ENCODE data around the gene SGPL1.
"Not testable (repeated sequence)": the region's sequence is repeated elsewhere in the genome, so short reads cannot be mapped to it uniquely, and the experiment has no call there.

SGPL1 gene

GRCh38 chr10:70853038-70853437, 37.3 kb downstream of the SGPL1 start:
- TF ChIP-seq GABPA (IDR thresholded peaks at IDR 0.05; ENCODE audit: low read depth) (no peak), SPI1 (IDR thresholded peaks at IDR 0.05; ENCODE audit: borderline replicate concordance, low read depth) (no peak), POLR2AphosphoS5 (IDR thresholded peaks at IDR 0.05; ENCODE audit: low read depth) (no peak)
- TF ChIP-seq, protein P1, sequence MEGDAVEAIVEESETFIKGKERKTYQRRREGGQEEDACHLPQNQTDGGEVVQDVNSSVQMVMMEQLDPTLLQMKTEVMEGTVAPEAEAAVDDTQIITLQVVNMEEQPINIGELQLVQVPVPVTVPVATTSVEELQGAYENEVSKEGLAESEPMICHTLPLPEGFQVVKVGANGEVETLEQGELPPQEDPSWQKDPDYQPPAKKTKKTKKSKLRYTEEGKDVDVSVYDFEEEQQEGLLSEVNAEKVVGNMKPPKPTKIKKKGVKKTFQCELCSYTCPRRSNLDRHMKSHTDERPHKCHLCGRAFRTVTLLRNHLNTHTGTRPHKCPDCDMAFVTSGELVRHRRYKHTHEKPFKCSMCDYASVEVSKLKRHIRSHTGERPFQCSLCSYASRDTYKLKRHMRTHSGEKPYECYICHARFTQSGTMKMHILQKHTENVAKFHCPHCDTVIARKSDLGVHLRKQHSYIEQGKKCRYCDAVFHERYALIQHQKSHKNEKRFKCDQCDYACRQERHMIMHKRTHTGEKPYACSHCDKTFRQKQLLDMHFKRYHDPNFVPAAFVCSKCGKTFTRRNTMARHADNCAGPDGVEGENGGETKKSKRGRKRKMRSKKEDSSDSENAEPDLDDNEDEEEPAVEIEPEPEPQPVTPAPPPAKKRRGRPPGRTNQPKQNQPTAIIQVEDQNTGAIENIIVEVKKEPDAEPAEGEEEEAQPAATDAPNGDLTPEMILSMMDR (IDR thresholded peaks at IDR 0.05; ENCODE audit: insufficient read depth, low read length) = no peak
- DNase-seq (ENCODE audit: low read depth in 1 of 2, low spot score in 1 of 2) = no peak
- no peaks in the 10 kb centered on the region for H3K27me3 ChIP-seq (ENCODE audit: insufficient read depth, poor library complexity, severe bottlenecking)
- H3K27ac ChIP-seq (replicated peaks) = no peak overlapping the region
- no peak overlapping the region for H3K4me3 ChIP-seq (replicated peaks; ENCODE audit: insufficient read depth, low read length)

DNA sequence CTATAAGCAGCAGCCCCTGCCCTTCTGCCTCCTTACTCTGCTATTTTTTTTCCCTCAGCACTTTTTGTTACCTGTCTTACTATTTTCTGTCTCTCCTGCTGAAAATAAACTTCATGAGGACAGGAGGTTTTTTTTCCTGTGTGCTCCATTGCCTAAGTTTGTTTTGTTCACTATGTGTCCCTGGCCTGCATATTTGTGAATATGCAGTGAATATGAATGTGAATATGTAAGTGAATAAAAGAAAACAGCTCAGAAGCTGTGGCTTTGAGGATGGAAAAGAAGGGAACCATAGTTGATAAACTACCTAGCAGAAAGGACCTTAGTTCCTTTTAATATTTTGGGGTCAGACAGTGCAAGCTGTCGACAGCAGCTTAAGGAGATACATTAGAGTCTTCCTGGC, 37.7 kb downstream of the SGPL1 start:
- no peak overlapping the region for H3K4me3 ChIP-seq (replicated peaks; ENCODE audit: insufficient read depth, low read length)
- no peak overlapping the region for H3K27ac ChIP-seq (replicated peaks)
- TF ChIP-seq, protein P1 (IDR thresholded peaks at IDR 0.05; ENCODE audit: insufficient read depth, low read length) = no peak
- no peak for TF ChIP-seq POLR2AphosphoS5 (IDR thresholded peaks at IDR 0.05; ENCODE audit: low read depth)
- TF ChIP-seq SPI1 (IDR thresholded peaks at IDR 0.05; ENCODE audit: borderline replicate concordance, low read depth) = no peak
- no peak for TF ChIP-seq GABPA (IDR thresholded peaks at IDR 0.05; ENCODE audit: low read depth)
- TF ChIP-seq, protein P2, sequence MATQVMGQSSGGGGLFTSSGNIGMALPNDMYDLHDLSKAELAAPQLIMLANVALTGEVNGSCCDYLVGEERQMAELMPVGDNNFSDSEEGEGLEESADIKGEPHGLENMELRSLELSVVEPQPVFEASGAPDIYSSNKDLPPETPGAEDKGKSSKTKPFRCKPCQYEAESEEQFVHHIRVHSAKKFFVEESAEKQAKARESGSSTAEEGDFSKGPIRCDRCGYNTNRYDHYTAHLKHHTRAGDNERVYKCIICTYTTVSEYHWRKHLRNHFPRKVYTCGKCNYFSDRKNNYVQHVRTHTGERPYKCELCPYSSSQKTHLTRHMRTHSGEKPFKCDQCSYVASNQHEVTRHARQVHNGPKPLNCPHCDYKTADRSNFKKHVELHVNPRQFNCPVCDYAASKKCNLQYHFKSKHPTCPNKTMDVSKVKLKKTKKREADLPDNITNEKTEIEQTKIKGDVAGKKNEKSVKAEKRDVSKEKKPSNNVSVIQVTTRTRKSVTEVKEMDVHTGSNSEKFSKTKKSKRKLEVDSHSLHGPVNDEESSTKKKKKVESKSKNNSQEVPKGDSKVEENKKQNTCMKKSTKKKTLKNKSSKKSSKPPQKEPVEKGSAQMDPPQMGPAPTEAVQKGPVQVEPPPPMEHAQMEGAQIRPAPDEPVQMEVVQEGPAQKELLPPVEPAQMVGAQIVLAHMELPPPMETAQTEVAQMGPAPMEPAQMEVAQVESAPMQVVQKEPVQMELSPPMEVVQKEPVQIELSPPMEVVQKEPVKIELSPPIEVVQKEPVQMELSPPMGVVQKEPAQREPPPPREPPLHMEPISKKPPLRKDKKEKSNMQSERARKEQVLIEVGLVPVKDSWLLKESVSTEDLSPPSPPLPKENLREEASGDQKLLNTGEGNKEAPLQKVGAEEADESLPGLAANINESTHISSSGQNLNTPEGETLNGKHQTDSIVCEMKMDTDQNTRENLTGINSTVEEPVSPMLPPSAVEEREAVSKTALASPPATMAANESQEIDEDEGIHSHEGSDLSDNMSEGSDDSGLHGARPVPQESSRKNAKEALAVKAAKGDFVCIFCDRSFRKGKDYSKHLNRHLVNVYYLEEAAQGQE (IDR thresholded peaks at IDR 0.05; ENCODE audit: insufficient replicate concordance, low read depth) = no peak
- no peaks in the 10 kb centered on the region for H3K27me3 ChIP-seq (ENCODE audit: insufficient read depth, poor library complexity, severe bottlenecking)
- DNase-seq (ENCODE audit: low read depth in 1 of 2, low spot score in 1 of 2) = no peak

- no peak overlapping the region for H3K4me3 ChIP-seq (replicated peaks; ENCODE audit: insufficient read depth, low read length)
- no peak for TF ChIP-seq SPI1 (IDR thresholded peaks at IDR 0.05; ENCODE audit: borderline replicate concordance, low read depth)
- no peak for TF ChIP-seq GABPA (IDR thresholded peaks at IDR 0.05; ENCODE audit: low read depth)
- TF ChIP-seq, protein P2 (IDR thresholded peaks at IDR 0.05; ENCODE audit: insufficient replicate concordance, low read depth) = no peak
- DNase-seq (ENCODE audit: low read depth in 1 of 2, low spot score in 1 of 2) = no peak
- no peak overlapping the region for H3K27ac ChIP-seq (replicated peaks)
- H3K27me3 ChIP-seq (ENCODE audit: insufficient read depth, poor library complexity, severe bottlenecking) = no peaks in the 10 kb centered on the region
Measured at GRCh38 chr10:70856454-70856853, 40.7 kb downstream of the SGPL1 start.

DNA sequence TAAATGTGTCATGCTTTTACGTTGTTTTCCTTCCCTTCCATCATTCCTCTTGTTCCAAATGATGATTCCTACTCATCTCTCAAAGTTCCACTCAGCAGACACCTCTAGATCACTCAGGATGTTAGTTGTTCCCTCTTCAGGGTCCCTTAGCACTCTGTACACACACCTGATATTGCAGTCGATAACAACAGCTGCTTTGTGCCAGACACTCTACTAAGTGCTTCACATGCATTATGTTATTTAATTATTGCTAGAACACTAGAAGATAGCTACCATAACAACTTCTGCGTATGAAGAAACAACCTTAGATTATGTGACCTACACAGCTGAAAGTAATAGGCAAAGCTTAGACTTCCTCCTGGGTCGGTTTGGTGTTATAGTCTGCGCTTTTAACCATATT, 43.0 kb downstream of the SGPL1 start:
- TF ChIP-seq GABPA (IDR thresholded peaks at IDR 0.05; ENCODE audit: low read depth) = no peak
- TF ChIP-seq, protein P1 (IDR thresholded peaks at IDR 0.05; ENCODE audit: insufficient read depth, low read length) = no peak
- no peak for TF ChIP-seq SPI1 (IDR thresholded peaks at IDR 0.05; ENCODE audit: borderline replicate concordance, low read depth)
- no peak for TF ChIP-seq POLR2AphosphoS5 (IDR thresholded peaks at IDR 0.05; ENCODE audit: low read depth)
- TF ChIP-seq, protein P2 (IDR thresholded peaks at IDR 0.05; ENCODE audit: insufficient replicate concordance, low read depth) = no peak
- Histone ChIP-seq H3K27me3 (ENCODE audit: insufficient read depth, poor library complexity, severe bottlenecking) (no peaks in the 10 kb centered on the region), H3K27ac (replicated peaks) (no peak overlapping the region), H3K4me3 (replicated peaks; ENCODE audit: insufficient read depth, low read length) (no peak overlapping the region)
- DNase-seq (ENCODE audit: low read depth in 1 of 2, low spot score in 1 of 2) = no peak

DNA sequence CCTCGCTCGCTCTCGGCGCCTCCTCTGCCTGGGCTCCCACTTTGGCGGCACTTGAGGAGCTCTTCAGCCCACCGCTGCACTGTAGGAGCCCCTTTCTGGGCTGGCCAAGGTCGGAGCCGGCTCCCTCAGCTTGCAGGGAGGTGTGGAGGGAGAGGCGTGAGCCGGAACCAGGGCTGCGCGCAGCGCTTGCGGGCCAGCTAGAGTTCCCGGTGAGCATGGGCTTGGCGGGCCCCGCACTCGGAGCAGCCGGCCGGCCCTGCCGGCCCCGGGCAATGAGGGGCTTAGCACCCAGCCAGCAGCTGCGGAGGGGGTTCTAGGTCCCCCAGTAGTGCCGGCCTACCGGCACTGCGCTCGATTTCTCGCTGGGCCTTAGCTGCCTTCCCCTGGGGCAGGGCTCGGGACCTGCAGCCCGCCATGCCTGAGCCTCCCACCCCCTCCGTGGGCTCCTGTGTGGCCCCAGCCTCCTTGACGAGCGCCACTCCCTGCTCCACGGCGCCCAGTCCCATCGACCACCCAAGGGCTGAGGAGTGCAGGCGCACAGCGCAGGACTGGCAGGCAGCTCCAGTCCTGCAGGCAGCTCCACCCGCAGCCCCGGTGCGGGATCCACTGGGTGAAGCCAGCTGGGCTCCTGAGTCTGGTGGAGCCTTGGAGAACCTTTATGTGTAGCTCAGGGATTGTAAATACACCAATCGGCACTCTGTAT, 45.9 kb downstream of the SGPL1 start:
- not testable (repeated sequence) for H3K27me3 ChIP-seq (ENCODE audit: insufficient read depth, poor library complexity, severe bottlenecking); H3K4me3 ChIP-seq (replicated peaks; ENCODE audit: insufficient read depth, low read length); DNase-seq (ENCODE audit: low read depth in 1 of 2, low spot score in 1 of 2); H3K27ac ChIP-seq (replicated peaks)
